HFF-Myc (cell line): Measurements from ENCODE around the gene STK32C.

Experiments
- DNase-seq: peaks from one replicate; pipeline ENCODE4 v3.0.0-alpha.2; 2011; ENCODE audit warnings: low read depth; ENCODE audit errors: extremely low read depth
- H3K4me3 ChIP-seq: replicated peaks from 2 replicates; pipeline ENCODE4 v1.5.1; 2011; ENCODE audit warnings: low read depth, mild to moderate bottlenecking, control low read depth, low read length
- CTCF ChIP-seq: IDR thresholded peaks from 2 replicates; pipeline ENCODE4 v1.5.1; 2012; ENCODE audit warnings: mild to moderate bottlenecking, low read depth, low read length, control low read depth; ENCODE audit errors: missing control alignments

Gene STK32C

GRCh38 chr10:132307823-132308586, at the start of gene STK32C:
TSS of gene STK32C (minus strand) at chr10:132307950. CDS start at chr10:132307833, 117 bp downstream.
- no peak for TF ChIP-seq CTCF
- DNase-seq, result no peak
- H3K4me3 ChIP-seq, result peak within 1 kb of the TSS; percentile 55

- H3K4me3 ChIP-seq, result no peak overlapping the region
- no peak for TF ChIP-seq CTCF
- no peak for DNase-seq
Observed at GRCh38 chr10:132356621-132357195, 49.0 kb upstream of the STK32C start.

DNA sequence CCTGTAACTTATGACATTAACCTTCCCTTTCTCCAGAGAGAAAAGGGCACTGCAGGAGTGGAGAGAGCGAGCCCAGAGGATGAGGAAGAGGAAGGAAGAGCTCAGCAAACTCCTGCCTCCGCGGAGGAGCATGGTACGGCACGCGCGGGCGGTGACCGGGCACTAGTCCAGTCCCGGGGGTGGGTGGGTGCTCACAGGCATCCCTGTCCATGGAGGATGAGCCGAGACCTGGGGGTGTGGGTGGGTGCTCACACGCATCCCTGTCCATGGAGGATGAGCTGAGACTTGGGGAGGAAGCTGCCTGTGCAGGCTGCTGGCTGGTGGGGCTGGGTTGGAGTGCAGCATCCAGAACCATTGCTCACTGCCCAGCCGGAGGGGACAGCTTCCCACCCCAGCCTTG, 48.0 kb upstream of the STK32C start:
- H3K4me3 ChIP-seq, result no peak overlapping the region
- TF ChIP-seq CTCF, result no peak
- DNase-seq, result no peak

DNA sequence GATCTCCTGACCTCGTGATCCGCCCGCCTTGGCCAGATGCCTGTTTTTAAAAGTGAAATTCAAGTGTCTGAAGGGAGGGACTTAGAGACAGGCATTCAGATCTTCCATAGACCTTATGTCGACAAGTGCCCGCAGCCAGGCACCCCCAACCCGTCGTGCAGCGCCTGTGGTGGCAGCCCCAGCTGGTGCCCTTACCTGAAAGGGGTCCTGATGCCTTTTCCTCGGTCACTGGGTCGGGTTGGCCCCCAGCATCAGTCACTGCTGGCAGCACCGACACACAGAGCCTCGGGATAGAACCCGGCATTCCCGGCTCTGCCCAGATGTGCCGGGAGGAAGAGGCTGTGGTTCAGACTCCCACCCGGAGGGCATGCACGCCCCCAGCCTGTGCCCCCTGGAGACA, 47.5 kb upstream of the STK32C start:
- no peak overlapping the region for H3K4me3 ChIP-seq
- TF ChIP-seq CTCF, result no peak
- no peak for DNase-seq

DNA sequence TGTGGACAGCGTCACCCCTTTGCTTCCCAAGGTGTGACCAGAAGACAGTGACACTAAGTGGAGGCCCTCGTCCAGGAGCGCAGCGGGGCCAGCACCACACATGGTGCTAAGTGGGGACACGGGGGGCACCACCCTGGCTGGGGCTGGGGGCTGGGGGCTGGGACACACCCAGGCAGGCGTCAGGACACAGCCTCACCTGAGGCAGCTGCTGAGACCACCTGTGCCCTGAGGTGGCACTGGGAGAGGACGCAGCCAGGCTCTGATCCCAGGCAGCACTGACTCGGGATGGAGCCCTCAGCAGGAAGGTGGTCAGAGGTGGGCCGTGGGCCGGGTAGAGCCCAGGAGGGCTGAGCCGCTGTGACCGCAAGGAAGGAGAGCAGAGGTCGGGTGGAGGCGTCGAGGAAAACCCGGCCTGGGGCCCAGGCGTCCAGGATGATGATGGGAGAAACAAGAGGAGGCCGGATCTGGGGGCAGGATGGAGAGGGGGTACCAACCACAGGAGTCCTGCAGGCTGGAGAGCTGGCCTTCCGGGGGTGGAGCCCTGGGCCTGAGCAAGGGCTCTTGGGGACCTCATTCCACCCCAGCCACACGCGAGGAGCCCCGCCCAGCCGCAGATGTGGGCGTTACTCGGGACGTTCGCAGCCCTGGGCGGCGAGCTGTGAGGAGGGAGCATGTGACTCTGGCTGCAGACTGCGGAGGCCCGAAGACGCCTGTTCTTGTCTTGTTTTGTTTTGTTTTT, 46.8 kb upstream of the STK32C start:
- H3K4me3 ChIP-seq, result no peak overlapping the region
- TF ChIP-seq CTCF, result no peak
- no peak for DNase-seq

GRCh38 chr10:132353456-132354355, 46.0 kb upstream of the STK32C start:
- DNase-seq, result no peak
- H3K4me3 ChIP-seq, result no peak overlapping the region
- no peak for TF ChIP-seq CTCF
